Peyer's patch (tissue), 4 donors: ENCODE measurements around the gene EGFLAM. TPM values are rescaled to one million over a fixed set of nuclear protein-coding genes. Genes with fewer than 3 reads are reported as not detected.

Experiments used
- DNase-seq, 3 donors: peaks; one replicate each; pipeline ENCODE4 v3.0.0-alpha.2; 2017 to 2019
- H3K27ac ChIP-seq, 4 donors: fragments of 200-600 bp; sonication (generic); one replicate each; pipeline ENCODE4 v1.5.1; 2016 to 2019
- H3K27me3 ChIP-seq, 2 donors: fragments of 200-600 bp; sonication (generic); one replicate each; pipeline ENCODE4 v1.5.1; 2019
- H3K36me3 ChIP-seq, 3 donors: fragments of 200-600 bp; sonication (generic); one replicate each; pipeline ENCODE4 v1.5.1; 2016 to 2019
- H3K4me1 ChIP-seq, 4 donors: fragments of 200-600 bp; sonication (generic); one replicate each; pipeline ENCODE4 v1.5.1; 2016 to 2019
- H3K4me3 ChIP-seq, 4 donors: fragments of 200-600 bp; sonication (generic); 1 replicate in 3 of 4; 2 replicates in 1 of 4; pipeline ENCODE4 v1.5.1; 2016 to 2019; ENCODE audit warnings: mild to moderate bottlenecking in 1 of 4
- H3K9me3 ChIP-seq, 4 donors: fragments of 200-600 bp; sonication (generic); one replicate each; pipeline ENCODE4 v1.5.1; 2016 to 2019; ENCODE audit warnings: mild to moderate bottlenecking in 1 of 4
- POLR2A ChIP-seq, 2 donors: fragments of 450-650 bp; IDR thresholded peaks; one replicate each; pipeline ENCODE4 v1.5.1; 2017; ENCODE audit warnings: antibody characterized with exemption in 2 of 2, mild to moderate bottlenecking in 2 of 2, moderate library complexity in 2 of 2
- total RNA-seq, 4 donors: library from RNA; depleted of rRNA; stranded (reverse); fragments of >200 nt; gene quantifications; one replicate each; pipeline ENCODE4 v1.1.0, GENCODE V29; 2016
- TF ChIP-seq, protein P1 (sequence below), 6 experiments: fragments of 450-650 bp in 4 of 6; fragments of 200-600 bp in 2 of 6; sonication (generic) in 1 of 6; IDR thresholded peaks; one replicate each; pipeline ENCODE4 v1.5.1; 2017 to 2019; ENCODE audit warnings: antibody characterized with exemption in 6 of 6, mild to moderate bottlenecking in 3 of 6, moderate library complexity in 1 of 6

The EGFLAM gene
- total RNA-seq, 4 donors from 2014 or later = 0.54 to 1.7 (median 0.70) TPM; not detected in 1

GRCh38 chr5:38382898-38383297, 124.5 kb downstream of the EGFLAM start:
- Histone ChIP-seq H3K4me3 (no peak overlapping the region), H3K27me3 (no peaks in the 10 kb centered on the region), H3K4me1 (no peaks in the 10 kb centered on the region), H3K27ac (no peak overlapping the region), H3K36me3 (no peaks in the 10 kb centered on the region), H3K9me3 (no peaks in the 10 kb centered on the region)
- TF ChIP-seq POLR2A (IDR thresholded peaks at IDR 0.05) = no peak
- TF ChIP-seq, protein P1, sequence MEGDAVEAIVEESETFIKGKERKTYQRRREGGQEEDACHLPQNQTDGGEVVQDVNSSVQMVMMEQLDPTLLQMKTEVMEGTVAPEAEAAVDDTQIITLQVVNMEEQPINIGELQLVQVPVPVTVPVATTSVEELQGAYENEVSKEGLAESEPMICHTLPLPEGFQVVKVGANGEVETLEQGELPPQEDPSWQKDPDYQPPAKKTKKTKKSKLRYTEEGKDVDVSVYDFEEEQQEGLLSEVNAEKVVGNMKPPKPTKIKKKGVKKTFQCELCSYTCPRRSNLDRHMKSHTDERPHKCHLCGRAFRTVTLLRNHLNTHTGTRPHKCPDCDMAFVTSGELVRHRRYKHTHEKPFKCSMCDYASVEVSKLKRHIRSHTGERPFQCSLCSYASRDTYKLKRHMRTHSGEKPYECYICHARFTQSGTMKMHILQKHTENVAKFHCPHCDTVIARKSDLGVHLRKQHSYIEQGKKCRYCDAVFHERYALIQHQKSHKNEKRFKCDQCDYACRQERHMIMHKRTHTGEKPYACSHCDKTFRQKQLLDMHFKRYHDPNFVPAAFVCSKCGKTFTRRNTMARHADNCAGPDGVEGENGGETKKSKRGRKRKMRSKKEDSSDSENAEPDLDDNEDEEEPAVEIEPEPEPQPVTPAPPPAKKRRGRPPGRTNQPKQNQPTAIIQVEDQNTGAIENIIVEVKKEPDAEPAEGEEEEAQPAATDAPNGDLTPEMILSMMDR (IDR thresholded peaks at IDR 0.05) = peak in 5 of 6 experiments; percentile 9 to 52 (median 48)
- DNase-seq = peak in 1 of 3 donors; percentile 56

GRCh38 chr5:38383701-38384100, 125.3 kb downstream of the EGFLAM start:
- no peak for DNase-seq
- Histone ChIP-seq H3K4me1 (no peaks in the 10 kb centered on the region), H3K9me3 (no peaks in the 10 kb centered on the region), H3K4me3 (no peak overlapping the region), H3K27ac (no peak overlapping the region), H3K27me3 (no peaks in the 10 kb centered on the region), H3K36me3 (no peaks in the 10 kb centered on the region)
- TF ChIP-seq POLR2A (IDR thresholded peaks at IDR 0.05) = no peak
- TF ChIP-seq, protein P1 (IDR thresholded peaks at IDR 0.05) = no peak

DNA sequence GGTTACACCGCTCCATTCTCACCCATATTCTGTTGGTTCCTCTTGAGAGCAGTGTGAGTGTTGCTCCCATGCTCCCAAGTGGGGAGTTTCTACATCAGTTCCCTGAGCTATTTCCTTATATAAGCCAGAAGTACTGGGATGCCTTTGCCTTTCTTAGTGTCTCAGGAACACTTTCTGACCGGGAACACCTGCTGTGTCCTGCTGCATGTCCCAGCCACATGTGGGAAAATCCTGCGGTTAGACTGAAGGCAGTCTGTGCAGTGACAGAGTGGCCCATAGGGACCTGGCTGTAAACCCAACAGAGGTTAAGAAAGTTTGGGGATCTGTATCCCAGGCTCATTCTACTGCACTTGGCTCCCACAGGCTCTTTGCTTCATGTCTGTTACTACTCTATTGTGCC, 126.0 kb downstream of the EGFLAM start:
- H3K36me3 ChIP-seq = no peaks in the 10 kb centered on the region
- no peak for DNase-seq
- H3K27me3 ChIP-seq = no peaks in the 10 kb centered on the region
- no peak for TF ChIP-seq POLR2A (IDR thresholded peaks at IDR 0.05)
- TF ChIP-seq, protein P1 (IDR thresholded peaks at IDR 0.05) = no peak
- no peaks in the 10 kb centered on the region for H3K9me3 ChIP-seq
- no peaks in the 10 kb centered on the region for H3K4me1 ChIP-seq
- no peak overlapping the region for H3K4me3 ChIP-seq
- H3K27ac ChIP-seq = no peak overlapping the region

- no peak overlapping the region for H3K4me3 ChIP-seq
- no peaks in the 10 kb centered on the region for H3K9me3 ChIP-seq
- DNase-seq = no peak
- H3K36me3 ChIP-seq = no peaks in the 10 kb centered on the region
- H3K27ac ChIP-seq = no peak overlapping the region
- TF ChIP-seq, protein P1 (IDR thresholded peaks at IDR 0.05) = no peak
- no peak for TF ChIP-seq POLR2A (IDR thresholded peaks at IDR 0.05)
- no peaks in the 10 kb centered on the region for H3K27me3 ChIP-seq
- H3K4me1 ChIP-seq = no peaks in the 10 kb centered on the region
Measured at GRCh38 chr5:38387161-38387560, 128.8 kb downstream of the EGFLAM start.

DNA sequence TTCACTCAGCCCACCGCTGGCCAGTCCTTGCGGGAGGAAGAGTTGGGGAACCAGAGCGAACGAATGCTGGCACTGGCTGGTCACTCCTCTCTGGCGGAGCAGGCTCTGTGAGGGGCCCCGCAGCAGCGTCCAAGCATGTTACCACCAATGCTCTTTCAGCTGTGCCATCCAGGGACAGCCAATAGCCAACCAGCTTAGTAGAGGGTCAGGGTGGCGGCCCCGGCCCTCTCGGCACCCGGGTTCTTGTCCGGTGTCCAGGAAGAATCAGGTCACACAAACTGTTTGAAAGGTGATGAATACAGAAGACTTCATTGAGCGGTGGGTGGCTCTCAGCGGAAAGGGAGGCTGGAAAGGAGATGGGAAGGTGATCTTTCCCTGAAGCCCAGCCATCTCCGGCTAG, 135.3 kb downstream of the EGFLAM start:
- Histone ChIP-seq H3K27ac (no peak overlapping the region), H3K27me3 (no peaks in the 10 kb centered on the region), H3K9me3 (no peaks in the 10 kb centered on the region), H3K4me1 (no peaks in the 10 kb centered on the region), H3K4me3 (no peak overlapping the region), H3K36me3 (no peaks in the 10 kb centered on the region)
- no peak for DNase-seq
- no peak for TF ChIP-seq POLR2A (IDR thresholded peaks at IDR 0.05)
- TF ChIP-seq, protein P1 (IDR thresholded peaks at IDR 0.05) = no peak

GRCh38 chr5:38396766-38397165, 138.4 kb downstream of the EGFLAM start:
- no peak for DNase-seq
- Histone ChIP-seq H3K4me1 (no peaks in the 10 kb centered on the region), H3K27ac (no peak overlapping the region), H3K9me3 (no peaks in the 10 kb centered on the region), H3K27me3 (no peaks in the 10 kb centered on the region), H3K36me3 (no peaks in the 10 kb centered on the region), H3K4me3 (no peak overlapping the region)
- TF ChIP-seq POLR2A (IDR thresholded peaks at IDR 0.05) = no peak
- TF ChIP-seq, protein P1 (IDR thresholded peaks at IDR 0.05) = no peak
